Measurements from ENCODE around the gene SLC8B1. TPM values are rescaled to one million over a fixed set of nuclear protein-coding genes. Genes with fewer than 3 reads are reported as not detected.

SLC8B1 gene
- total RNA-seq, 6 experiments from 2014 or later = 12.6 to 32.7 (median 21.5) TPM

DNA sequence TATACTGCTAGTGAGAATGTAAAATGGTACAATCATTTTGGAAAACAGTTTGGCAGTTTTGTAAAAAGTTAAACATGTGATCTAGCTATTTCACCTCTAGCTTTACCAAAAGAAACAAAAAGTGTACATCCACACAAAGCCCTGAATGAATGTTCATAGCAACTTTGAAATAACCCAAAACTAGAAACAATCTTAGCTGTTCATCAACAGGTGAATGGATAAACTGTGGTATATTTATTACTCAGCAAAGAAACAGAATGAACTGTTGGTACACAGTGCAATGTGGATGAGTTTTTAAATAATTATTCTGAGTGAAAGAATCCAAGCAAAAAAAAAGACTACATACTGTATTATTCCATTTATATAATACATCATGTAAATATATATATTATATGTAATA lies 77.3 kb downstream of the SLC8B1 start:
- ATAC-seq = no peak
- no peak overlapping the region for H3K4me3 ChIP-seq
- no peaks in the 10 kb centered on the region for H3K27me3 ChIP-seq
- H3K27ac ChIP-seq = no peak overlapping the region
- TF ChIP-seq POLR2A (IDR thresholded peaks at IDR 0.05) = no peak
- TF ChIP-seq, protein P1, sequence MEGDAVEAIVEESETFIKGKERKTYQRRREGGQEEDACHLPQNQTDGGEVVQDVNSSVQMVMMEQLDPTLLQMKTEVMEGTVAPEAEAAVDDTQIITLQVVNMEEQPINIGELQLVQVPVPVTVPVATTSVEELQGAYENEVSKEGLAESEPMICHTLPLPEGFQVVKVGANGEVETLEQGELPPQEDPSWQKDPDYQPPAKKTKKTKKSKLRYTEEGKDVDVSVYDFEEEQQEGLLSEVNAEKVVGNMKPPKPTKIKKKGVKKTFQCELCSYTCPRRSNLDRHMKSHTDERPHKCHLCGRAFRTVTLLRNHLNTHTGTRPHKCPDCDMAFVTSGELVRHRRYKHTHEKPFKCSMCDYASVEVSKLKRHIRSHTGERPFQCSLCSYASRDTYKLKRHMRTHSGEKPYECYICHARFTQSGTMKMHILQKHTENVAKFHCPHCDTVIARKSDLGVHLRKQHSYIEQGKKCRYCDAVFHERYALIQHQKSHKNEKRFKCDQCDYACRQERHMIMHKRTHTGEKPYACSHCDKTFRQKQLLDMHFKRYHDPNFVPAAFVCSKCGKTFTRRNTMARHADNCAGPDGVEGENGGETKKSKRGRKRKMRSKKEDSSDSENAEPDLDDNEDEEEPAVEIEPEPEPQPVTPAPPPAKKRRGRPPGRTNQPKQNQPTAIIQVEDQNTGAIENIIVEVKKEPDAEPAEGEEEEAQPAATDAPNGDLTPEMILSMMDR (IDR thresholded peaks at IDR 0.05) = no peak
- peaks cover 0 to 3% (median 0%) of the 10 kb centered on the region in 4 donors for H3K36me3 ChIP-seq
- no peaks in the 10 kb centered on the region for H3K9me3 ChIP-seq
- intact Hi-C loops (cut with DNase I) = no loop called here
- peaks cover 0 to 55% (median 10%) of the 10 kb centered on the region in 4 donors for H3K4me1 ChIP-seq
- no peak for DNase-seq

DNA sequence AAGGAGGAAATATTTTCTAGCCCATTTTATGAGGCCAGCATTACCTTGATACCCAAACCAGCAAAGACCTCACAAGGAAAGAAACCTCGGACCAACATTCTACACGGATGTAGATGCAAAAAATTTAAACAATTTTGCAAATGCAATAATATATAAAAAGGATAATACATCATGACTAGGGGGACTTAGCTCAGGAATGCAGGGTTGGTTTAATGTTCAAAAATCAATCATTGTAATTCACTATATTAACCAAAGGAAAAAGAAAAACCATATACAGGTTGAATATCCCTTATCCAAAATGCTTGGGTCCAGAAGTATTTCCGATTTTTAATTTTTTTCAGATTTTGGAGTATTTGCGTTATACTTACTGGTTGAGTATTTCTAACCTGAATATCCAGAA lies 80.6 kb downstream of the SLC8B1 start:
- H3K36me3 ChIP-seq = peaks cover 0 to 5% (median 2%) of the 10 kb centered on the region in 4 donors
- H3K27me3 ChIP-seq = no peaks in the 10 kb centered on the region
- no peak overlapping the region for H3K27ac ChIP-seq
- peaks cover 0 to 23% (median 3%) of the 10 kb centered on the region in 4 donors for H3K4me1 ChIP-seq
- no peaks in the 10 kb centered on the region for H3K9me3 ChIP-seq
- 95% methylated on average over 4 of the region's 4 CpGs for WGBS (ENCODE audit: insufficient coverage, low coverage, low lambda C conversion rate, missing lambda C conversion rate)
- ATAC-seq (no peak), DNase-seq (no peak)
- intact Hi-C loops (cut with DNase I) = no loop called here
- H3K4me3 ChIP-seq = no peak overlapping the region
- no peak for TF ChIP-seq POLR2A (IDR thresholded peaks at IDR 0.05)
- TF ChIP-seq, protein P1 (IDR thresholded peaks at IDR 0.05) = no peak

DNA sequence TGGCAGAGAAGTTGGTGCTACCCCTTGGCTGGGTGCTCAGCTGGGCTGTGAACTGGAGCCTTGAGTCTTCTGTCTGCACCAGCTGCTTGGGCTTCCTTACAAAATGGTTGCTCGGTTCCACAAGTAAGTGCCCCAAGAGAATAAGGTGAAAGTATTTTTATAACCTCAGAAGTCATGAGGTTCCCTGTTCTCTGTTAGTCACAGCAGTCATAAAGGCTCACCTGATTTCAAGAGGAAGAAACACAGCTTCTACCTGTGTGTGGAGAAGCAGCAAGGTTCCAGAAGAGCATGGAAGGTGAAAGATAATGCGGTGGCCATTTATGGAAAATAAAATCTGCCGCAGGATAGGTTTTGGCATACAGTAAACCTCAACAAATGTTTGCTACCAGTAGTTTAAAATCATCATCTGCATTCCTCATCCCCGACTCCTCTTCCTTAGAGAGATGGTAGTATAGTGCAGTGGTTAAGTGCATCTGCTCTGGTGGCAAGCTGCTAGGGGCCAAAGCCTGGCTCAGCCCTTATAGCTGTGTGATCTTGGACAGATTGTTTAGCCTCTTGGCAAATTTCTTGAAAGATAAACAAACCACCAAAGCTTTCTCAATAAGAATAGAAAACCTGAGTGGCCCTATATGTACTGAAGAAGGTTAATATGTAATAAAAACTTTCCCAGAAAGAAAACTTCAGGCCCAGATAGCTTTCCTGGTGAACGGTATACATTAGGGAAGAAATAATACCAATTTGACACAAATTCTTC lies 81.2 kb downstream of the SLC8B1 start:
- H3K4me1 ChIP-seq = peaks cover 0 to 17% (median 0%) of the 10 kb centered on the region in 4 donors
- H3K9me3 ChIP-seq = no peaks in the 10 kb centered on the region
- 100% methylated on average over 5 of the region's 5 CpGs for WGBS (ENCODE audit: insufficient coverage, low coverage, low lambda C conversion rate, missing lambda C conversion rate)
- no peak overlapping the region for H3K27ac ChIP-seq
- DNase-seq = peak in 1 of 3 donors; percentile 8
- H3K4me3 ChIP-seq = no peak overlapping the region
- ATAC-seq = peak in 2 of 4 donors; percentile 22 to 33
- intact Hi-C loops (cut with DNase I) = no loop called here
- H3K36me3 ChIP-seq = peaks cover 0 to 8% (median 2%) of the 10 kb centered on the region in 4 donors
- no peaks in the 10 kb centered on the region for H3K27me3 ChIP-seq
- TF ChIP-seq, protein P1 (IDR thresholded peaks at IDR 0.05) = no peak
- TF ChIP-seq POLR2A (IDR thresholded peaks at IDR 0.05) = no peak

DNA sequence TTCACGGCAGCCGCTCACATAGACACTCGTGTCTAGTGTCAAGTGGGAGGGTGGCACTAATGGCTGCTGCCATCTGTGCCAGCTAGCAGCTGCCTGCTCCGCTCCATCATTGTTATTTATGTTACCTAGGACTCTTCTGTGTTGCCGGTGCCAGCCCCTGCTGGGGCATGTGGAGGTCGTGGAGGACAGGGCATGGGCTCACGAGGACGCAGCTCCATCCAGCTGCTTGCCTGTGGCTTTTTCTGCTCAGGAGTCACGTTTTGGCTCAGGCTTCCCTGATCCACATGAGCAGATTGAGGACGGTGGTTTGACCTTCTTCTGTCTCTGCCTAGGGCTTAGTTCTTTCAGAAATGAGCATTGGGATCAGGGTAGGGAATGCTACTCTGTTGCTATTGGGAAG lies 82.4 kb downstream of the SLC8B1 start:
- peaks cover 0 to 14% (median 0%) of the 10 kb centered on the region in 4 donors for H3K4me1 ChIP-seq
- H3K4me3 ChIP-seq = no peak overlapping the region
- TF ChIP-seq, protein P1 (IDR thresholded peaks at IDR 0.05) = no peak
- no peak for TF ChIP-seq POLR2A (IDR thresholded peaks at IDR 0.05)
- no CpG with 5 or more reads among the region's 10 CpGs for WGBS (ENCODE audit: insufficient coverage, low coverage, low lambda C conversion rate, missing lambda C conversion rate)
- no peak overlapping the region for H3K27ac ChIP-seq
- peaks cover 0 to 8% (median 2%) of the 10 kb centered on the region in 4 donors for H3K36me3 ChIP-seq
- no peaks in the 10 kb centered on the region for H3K9me3 ChIP-seq
- DNase-seq (peak in 1 of 3 donors; percentile 32), ATAC-seq (no peak)
- intact Hi-C loops (cut with DNase I) = no loop called here
- no peaks in the 10 kb centered on the region for H3K27me3 ChIP-seq

Measured in right lobe of liver (tissue), 6 donors.